Neuronal stem cell (in vitro differentiated cells): Measurements from ENCODE around the gene H2AZ2.
"Not testable (repeated sequence)": the region's sequence is repeated elsewhere in the genome, so short reads cannot be mapped to it uniquely, and the experiment has no call there.

Experiments
- DNase-seq: peaks from one replicate; pipeline ENCODE4 v3.0.0-alpha.2; 2013; ENCODE audit warnings: low spot score
- H2AFZ ChIP-seq: one replicate; pipeline ENCODE4 v1.6.1; 2013; ENCODE audit warnings: mild to moderate bottlenecking, low read length, inconsistent platforms
- H2AK5ac ChIP-seq: 2 replicates; pipeline ENCODE4 v1.6.1; 2013; ENCODE audit warnings: low read depth, mild to moderate bottlenecking, inconsistent platforms, low read length, moderate library complexity, mixed read lengths
- H2BK120ac ChIP-seq: 2 replicates; pipeline ENCODE4 v1.6.1; 2013; ENCODE audit warnings: low read depth, mild to moderate bottlenecking, inconsistent platforms, low read length, moderate library complexity, mixed read lengths
- H2BK12ac ChIP-seq: one replicate; pipeline ENCODE4 v1.6.1; 2013; ENCODE audit warnings: low read length, inconsistent platforms
- H2BK15ac ChIP-seq: 2 replicates; pipeline ENCODE4 v1.6.1; 2013; ENCODE audit warnings: mild to moderate bottlenecking, low read length, inconsistent platforms, mixed read lengths
- H2BK5ac ChIP-seq: one replicate; pipeline ENCODE4 v1.6.1; 2013; ENCODE audit warnings: inconsistent platforms, mild to moderate bottlenecking, low read length, moderate library complexity
- H3K14ac ChIP-seq: one replicate; pipeline ENCODE4 v1.6.1; 2013; ENCODE audit warnings: low read length, inconsistent platforms
- H3K18ac ChIP-seq: 2 replicates; pipeline ENCODE4 v1.6.1; 2013; ENCODE audit warnings: low read length, inconsistent platforms
- H3K23ac ChIP-seq: 2 replicates; pipeline ENCODE4 v1.6.1; 2013; ENCODE audit warnings: low read depth, mild to moderate bottlenecking, mixed read lengths, low read length, inconsistent platforms; ENCODE audit not compliant: poor library complexity
- H3K27ac ChIP-seq: replicated peaks from 3 replicates; pipeline ENCODE4 v1.5.1; 2013; ENCODE audit warnings: low read length, inconsistent platforms
- H3K27me3 ChIP-seq, 3 experiments: 2 replicates each; pipeline ENCODE4 v1.6.1; 2013; ENCODE audit warnings: low read length in 3 of 3, mild to moderate bottlenecking in 2 of 3, inconsistent platforms in 1 of 3, low read depth in 1 of 3, mixed read lengths in 1 of 3, moderate library complexity in 1 of 3; ENCODE audit not compliant: control insufficient read depth in 3 of 3, insufficient read depth in 3 of 3
- H3K36me3 ChIP-seq, 2 donors: replicated peaks in 1 of 2; 2 replicates each; pipeline ENCODE4 v1.6.1; 2013; ENCODE audit warnings: low read length in 2 of 2; ENCODE audit not compliant: control insufficient read depth in 2 of 2, insufficient read depth in 2 of 2
- H3K4ac ChIP-seq: 2 replicates; pipeline ENCODE4 v1.6.1; 2013; ENCODE audit warnings: inconsistent platforms, mild to moderate bottlenecking, low read length, moderate library complexity
- H3K4me1 ChIP-seq, 2 donors: 1 replicate in 1 of 2; 2 replicates in 1 of 2; pipeline ENCODE4 v1.6.1; 2013; ENCODE audit warnings: low read length in 2 of 2, low read depth in 1 of 2; ENCODE audit not compliant: control insufficient read depth in 2 of 2, insufficient read depth in 1 of 2
- H3K4me2 ChIP-seq: one replicate; pipeline ENCODE4 v1.6.1; 2013; ENCODE audit warnings: mild to moderate bottlenecking, low read length, inconsistent platforms; ENCODE audit not compliant: insufficient read depth, poor library complexity, severe bottlenecking
- H3K4me3 ChIP-seq, 2 donors: 2 replicates each; pipeline ENCODE4 v1.5.1; 2013; ENCODE audit warnings: low read length in 2 of 2, mild to moderate bottlenecking in 2 of 2, inconsistent platforms in 1 of 2, moderate library complexity in 1 of 2
- H3K79me1 ChIP-seq: one replicate; pipeline ENCODE4 v1.6.1; 2013; ENCODE audit warnings: low read depth, mild to moderate bottlenecking, inconsistent platforms, low read length, moderate library complexity
- H3K9ac ChIP-seq: one replicate; pipeline ENCODE4 v1.6.1; 2013; ENCODE audit warnings: mild to moderate bottlenecking, low read depth, low read length, inconsistent platforms; ENCODE audit not compliant: poor library complexity
- H3K9me3 ChIP-seq, 2 donors: replicated peaks in 1 of 2; 2 replicates each; pipeline versions ENCODE3 to v1.6.1; 2013; ENCODE audit warnings: low read length in 2 of 2, mild to moderate bottlenecking in 2 of 2, inconsistent platforms in 1 of 2, low read depth in 1 of 2, mixed read lengths in 1 of 2, moderate library complexity in 1 of 2; ENCODE audit not compliant: control insufficient read depth in 2 of 2, insufficient read depth in 1 of 2
- H4K8ac ChIP-seq: one replicate; pipeline ENCODE4 v1.6.1; 2013; ENCODE audit warnings: low read depth, mild to moderate bottlenecking, inconsistent platforms, low read length, moderate library complexity
- H4K91ac ChIP-seq: one replicate; pipeline ENCODE4 v1.6.1; 2013; ENCODE audit warnings: low read length, low read depth, mild to moderate bottlenecking, inconsistent platforms; ENCODE audit not compliant: poor library complexity
- WGBS, 2 donors: extraction: QIAGEN DNeasy Blood & Tissue Kit; methylation state at CpG; one replicate each; pipeline ENCODE4 v1.1.7; 2013; ENCODE audit warnings: missing lambda C conversion rate in 2 of 2, mixed read lengths in 1 of 2; ENCODE audit not compliant: insufficient read length in 2 of 2, insufficient replicate concordance in 1 of 2; ENCODE audit errors: extremely low coverage in 2 of 2; 5-methylcytosine and 5-hydroxymethylcytosine counted together

H2AZ2 gene

GRCh38 chr7:44785218-44785617, 62.7 kb downstream of the H2AZ2 start:
- not testable (repeated sequence) for H3K18ac ChIP-seq, H4K91ac ChIP-seq, H3K14ac ChIP-seq, H2BK5ac ChIP-seq, H3K27me3 ChIP-seq, H2BK120ac ChIP-seq, H3K4me2 ChIP-seq, H3K4me1 ChIP-seq, H4K8ac ChIP-seq, H3K9ac ChIP-seq, H3K9me3 ChIP-seq, H3K4ac ChIP-seq, H3K27ac ChIP-seq, H3K23ac ChIP-seq, H2BK12ac ChIP-seq, H2BK15ac ChIP-seq, H3K79me1 ChIP-seq, H2AK5ac ChIP-seq, H3K36me3 ChIP-seq, DNase-seq, H3K4me3 ChIP-seq, H2AFZ ChIP-seq
- WGBS, 2 donors = no CpG with 5 or more reads among the region's 3 CpGs

GRCh38 chr7:44784364-44784763, 63.5 kb downstream of the H2AZ2 start:
- Histone ChIP-seq H3K4me2 (no peak overlapping the region), H3K27ac (no peak overlapping the region), H3K9ac (no peak overlapping the region), H2AK5ac (no peak overlapping the region), H2BK12ac (no peak overlapping the region), H2BK5ac (no peak overlapping the region), H3K4ac (no peak overlapping the region), H3K14ac (no peak overlapping the region), H2AFZ (no peak overlapping the region), H3K23ac (no peak overlapping the region), H2BK120ac (no peak overlapping the region), H3K36me3 (no peaks in the 10 kb centered on the region), H2BK15ac (no peak overlapping the region), H3K4me3 (no peak overlapping the region), H3K18ac (no peak overlapping the region), H3K9me3 (peaks cover 8 to 10% of the 10 kb centered on the region in 2 donors), H4K8ac (no peak overlapping the region), H4K91ac (no peak overlapping the region), H3K79me1 (no peaks in the 10 kb centered on the region), H3K4me1 (no peaks in the 10 kb centered on the region), H3K27me3 (no peaks in the 10 kb centered on the region)
- WGBS, 2 donors = no CpG with 5 or more reads among the region's 1 CpG
- DNase-seq = no peak

GRCh38 chr7:44783407-44783806, 64.5 kb downstream of the H2AZ2 start:
- no peak for DNase-seq
- no peak overlapping the region for H3K23ac ChIP-seq
- no peak overlapping the region for H2BK15ac ChIP-seq
- no peaks in the 10 kb centered on the region for H3K27me3 ChIP-seq
- no peak overlapping the region for H2BK12ac ChIP-seq
- H3K14ac ChIP-seq = no peak overlapping the region
- H3K9ac ChIP-seq = no peak overlapping the region
- no peak overlapping the region for H3K4ac ChIP-seq
- no peak overlapping the region for H4K91ac ChIP-seq
- no peak overlapping the region for H2AFZ ChIP-seq
- no peak overlapping the region for H2BK5ac ChIP-seq
- no peaks in the 10 kb centered on the region for H3K79me1 ChIP-seq
- no peak overlapping the region for H3K18ac ChIP-seq
- H2AK5ac ChIP-seq = no peak overlapping the region
- H3K9me3 ChIP-seq = peaks cover 8 to 10% of the 10 kb centered on the region in 2 donors
- no peak overlapping the region for H3K4me2 ChIP-seq
- H3K4me3 ChIP-seq = no peak overlapping the region
- H2BK120ac ChIP-seq = no peak overlapping the region
- no peaks in the 10 kb centered on the region for H3K4me1 ChIP-seq
- H3K27ac ChIP-seq = no peak overlapping the region
- H4K8ac ChIP-seq = no peak overlapping the region
- no peaks in the 10 kb centered on the region for H3K36me3 ChIP-seq

GRCh38 chr7:44782460-44782859, 65.4 kb downstream of the H2AZ2 start:
- Histone ChIP-seq H3K23ac (no peak overlapping the region), H2AK5ac (no peak overlapping the region), H3K4me1 (no peaks in the 10 kb centered on the region), H3K14ac (no peak overlapping the region), H3K27ac (no peak overlapping the region), H3K27me3 (no peaks in the 10 kb centered on the region), H2BK5ac (no peak overlapping the region), H3K18ac (no peak overlapping the region), H3K4ac (no peak overlapping the region), H4K8ac (no peak overlapping the region), H3K4me3 (no peak overlapping the region), H3K9ac (no peak overlapping the region), H3K9me3 (peaks cover 8 to 10% of the 10 kb centered on the region in 2 donors), H2BK120ac (no peak overlapping the region), H2BK12ac (no peak overlapping the region), H4K91ac (no peak overlapping the region), H2BK15ac (no peak overlapping the region), H3K4me2 (no peak overlapping the region), H2AFZ (no peak overlapping the region), H3K79me1 (no peaks in the 10 kb centered on the region), H3K36me3 (no peaks in the 10 kb centered on the region)
- no peak for DNase-seq
- WGBS, 2 donors = no CpG with 5 or more reads among the region's 1 CpG
